Measurements from ENCODE around the gene RER1.

RER1 gene

DNA sequence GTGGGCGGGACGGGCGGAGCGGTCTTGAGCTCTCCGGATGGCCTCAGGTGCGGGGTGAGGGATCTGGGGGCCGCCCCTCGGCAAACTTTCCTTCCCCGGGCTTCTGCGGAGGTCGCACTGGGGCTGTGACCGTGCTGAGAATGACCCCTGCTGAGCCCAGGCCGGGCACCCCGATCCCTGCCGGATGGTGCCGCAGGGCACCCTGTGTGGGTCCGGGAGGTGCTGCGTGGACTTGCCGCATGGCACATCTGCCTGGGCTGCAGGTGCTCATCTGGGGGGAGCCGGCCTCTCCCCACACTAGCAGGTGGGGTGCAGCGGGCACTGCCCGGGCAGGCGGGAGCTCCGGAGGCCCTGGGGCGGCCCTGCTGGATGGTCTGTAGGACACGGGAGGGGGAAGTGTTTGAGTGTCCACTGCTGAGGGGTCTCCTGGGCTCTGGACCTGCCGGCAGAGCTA is 52.5 kb downstream of the RER1 start:
- H2AFZ ChIP-seq (ENCODE audit: low read depth, low read length), result no peak overlapping the region
- no peaks in the 10 kb centered on the region for H3K36me3 ChIP-seq (ENCODE audit: insufficient read depth, low read length)
- TF ChIP-seq, protein P1, sequence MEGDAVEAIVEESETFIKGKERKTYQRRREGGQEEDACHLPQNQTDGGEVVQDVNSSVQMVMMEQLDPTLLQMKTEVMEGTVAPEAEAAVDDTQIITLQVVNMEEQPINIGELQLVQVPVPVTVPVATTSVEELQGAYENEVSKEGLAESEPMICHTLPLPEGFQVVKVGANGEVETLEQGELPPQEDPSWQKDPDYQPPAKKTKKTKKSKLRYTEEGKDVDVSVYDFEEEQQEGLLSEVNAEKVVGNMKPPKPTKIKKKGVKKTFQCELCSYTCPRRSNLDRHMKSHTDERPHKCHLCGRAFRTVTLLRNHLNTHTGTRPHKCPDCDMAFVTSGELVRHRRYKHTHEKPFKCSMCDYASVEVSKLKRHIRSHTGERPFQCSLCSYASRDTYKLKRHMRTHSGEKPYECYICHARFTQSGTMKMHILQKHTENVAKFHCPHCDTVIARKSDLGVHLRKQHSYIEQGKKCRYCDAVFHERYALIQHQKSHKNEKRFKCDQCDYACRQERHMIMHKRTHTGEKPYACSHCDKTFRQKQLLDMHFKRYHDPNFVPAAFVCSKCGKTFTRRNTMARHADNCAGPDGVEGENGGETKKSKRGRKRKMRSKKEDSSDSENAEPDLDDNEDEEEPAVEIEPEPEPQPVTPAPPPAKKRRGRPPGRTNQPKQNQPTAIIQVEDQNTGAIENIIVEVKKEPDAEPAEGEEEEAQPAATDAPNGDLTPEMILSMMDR (IDR thresholded peaks at IDR 0.05; ENCODE audit: borderline replicate concordance, extremely low read depth, low read length, poor library complexity, severe bottlenecking), result no peak
- no peak for TF ChIP-seq EZH2 (IDR thresholded peaks at IDR 0.05; ENCODE audit: borderline replicate concordance, low read depth, low read length, severe bottlenecking)
- H3K27me3 ChIP-seq (ENCODE audit: insufficient read depth, low read length, poor library complexity), result no peaks in the 10 kb centered on the region
- H3K4me1 ChIP-seq (ENCODE audit: insufficient read depth, low read length), result no peaks in the 10 kb centered on the region
- H3K4me3 ChIP-seq (ENCODE audit: low read depth in 1 of 2, low read length in 2 of 2), result no peak overlapping the region
- H3K4me2 ChIP-seq (ENCODE audit: insufficient read depth, low read length), result no peak overlapping the region
- ATAC-seq (ENCODE audit: insufficient read depth, low read depth) (no peak), DNase-seq (no peak)
- no peaks in the 10 kb centered on the region for H3K79me2 ChIP-seq (ENCODE audit: insufficient read depth, low read length)
- no peak overlapping the region for H3K9ac ChIP-seq (ENCODE audit: low read depth, low read length)
- H3K9me3 ChIP-seq (ENCODE audit: insufficient read depth, low read length, severe bottlenecking), result no peaks in the 10 kb centered on the region
- H3K27ac ChIP-seq (ENCODE audit: low read length), result no peak overlapping the region
- H4K20me1 ChIP-seq (ENCODE audit: insufficient read depth, low read length), result peaks cover 3% of the 10 kb centered on the region; the same call in 1 of the 2 replicates

GRCh38 chr1:2445162-2445822 is 53.7 kb downstream of the RER1 start:
- peaks cover 3% of the 10 kb centered on the region; the same call in 1 of the 2 replicates for H4K20me1 ChIP-seq (ENCODE audit: insufficient read depth, low read length)
- no peaks in the 10 kb centered on the region for H3K9me3 ChIP-seq (ENCODE audit: insufficient read depth, low read length, severe bottlenecking)
- no peaks in the 10 kb centered on the region for H3K36me3 ChIP-seq (ENCODE audit: insufficient read depth, low read length)
- H3K4me1 ChIP-seq (ENCODE audit: insufficient read depth, low read length), result no peaks in the 10 kb centered on the region
- no peak overlapping the region for H3K27ac ChIP-seq (ENCODE audit: low read length)
- no peak overlapping the region for H2AFZ ChIP-seq (ENCODE audit: low read depth, low read length)
- DNase-seq (no peak), ATAC-seq (ENCODE audit: insufficient read depth, low read depth) (no peak)
- H3K9ac ChIP-seq (ENCODE audit: low read depth, low read length), result no peak overlapping the region
- no peak overlapping the region for H3K4me2 ChIP-seq (ENCODE audit: insufficient read depth, low read length)
- H3K4me3 ChIP-seq (ENCODE audit: low read depth in 1 of 2, low read length in 2 of 2), result no peak overlapping the region
- no peaks in the 10 kb centered on the region for H3K79me2 ChIP-seq (ENCODE audit: insufficient read depth, low read length)
- no peak for TF ChIP-seq EZH2 (IDR thresholded peaks at IDR 0.05; ENCODE audit: borderline replicate concordance, low read depth, low read length, severe bottlenecking)
- TF ChIP-seq, protein P1 (IDR thresholded peaks at IDR 0.05; ENCODE audit: borderline replicate concordance, extremely low read depth, low read length, poor library complexity, severe bottlenecking), result no peak
- H3K27me3 ChIP-seq (ENCODE audit: insufficient read depth, low read length, poor library complexity), result no peaks in the 10 kb centered on the region

GRCh38 chr1:2445823-2446215 is 54.2 kb downstream of the RER1 start:
- Histone ChIP-seq H3K79me2 (ENCODE audit: insufficient read depth, low read length) (no peaks in the 10 kb centered on the region), H3K4me1 (ENCODE audit: insufficient read depth, low read length) (no peaks in the 10 kb centered on the region), H3K9ac (ENCODE audit: low read depth, low read length) (no peak overlapping the region), H4K20me1 (ENCODE audit: insufficient read depth, low read length) (peaks cover 3% of the 10 kb centered on the region; the same call in 1 of the 2 replicates), H3K4me2 (ENCODE audit: insufficient read depth, low read length) (no peak overlapping the region), H3K27me3 (ENCODE audit: insufficient read depth, low read length, poor library complexity) (no peaks in the 10 kb centered on the region), H2AFZ (ENCODE audit: low read depth, low read length) (no peak overlapping the region), H3K9me3 (ENCODE audit: insufficient read depth, low read length, severe bottlenecking) (no peaks in the 10 kb centered on the region), H3K36me3 (ENCODE audit: insufficient read depth, low read length) (no peaks in the 10 kb centered on the region), H3K4me3 (ENCODE audit: low read depth in 1 of 2, low read length in 2 of 2) (no peak overlapping the region), H3K27ac (ENCODE audit: low read length) (no peak overlapping the region)
- ATAC-seq (ENCODE audit: insufficient read depth, low read depth) (no peak), DNase-seq (no peak)
- TF ChIP-seq EZH2 (IDR thresholded peaks at IDR 0.05; ENCODE audit: borderline replicate concordance, low read depth, low read length, severe bottlenecking), result no peak
- TF ChIP-seq, protein P1 (IDR thresholded peaks at IDR 0.05; ENCODE audit: borderline replicate concordance, extremely low read depth, low read length, poor library complexity, severe bottlenecking), result no peak
